ENCODE data around the gene TAB2. TPM values are rescaled to one million over a fixed set of nuclear protein-coding genes. Genes with fewer than 3 reads are reported as not detected.
A peak's percentile ranks its signal among the peaks of the same experiment; 100 is the strongest.
"Not testable (repeated sequence)": the region's sequence is repeated elsewhere in the genome, so short reads cannot be mapped to it uniquely, and the experiment has no call there.

Gene TAB2
- total and polyA plus RNA-seq, 9 of the 15 experiments (the other 6 are each of a cell fraction or from before 2014, with no cell fraction given) = 9.1 to 38.3 (median 18.6) TPM

DNA sequence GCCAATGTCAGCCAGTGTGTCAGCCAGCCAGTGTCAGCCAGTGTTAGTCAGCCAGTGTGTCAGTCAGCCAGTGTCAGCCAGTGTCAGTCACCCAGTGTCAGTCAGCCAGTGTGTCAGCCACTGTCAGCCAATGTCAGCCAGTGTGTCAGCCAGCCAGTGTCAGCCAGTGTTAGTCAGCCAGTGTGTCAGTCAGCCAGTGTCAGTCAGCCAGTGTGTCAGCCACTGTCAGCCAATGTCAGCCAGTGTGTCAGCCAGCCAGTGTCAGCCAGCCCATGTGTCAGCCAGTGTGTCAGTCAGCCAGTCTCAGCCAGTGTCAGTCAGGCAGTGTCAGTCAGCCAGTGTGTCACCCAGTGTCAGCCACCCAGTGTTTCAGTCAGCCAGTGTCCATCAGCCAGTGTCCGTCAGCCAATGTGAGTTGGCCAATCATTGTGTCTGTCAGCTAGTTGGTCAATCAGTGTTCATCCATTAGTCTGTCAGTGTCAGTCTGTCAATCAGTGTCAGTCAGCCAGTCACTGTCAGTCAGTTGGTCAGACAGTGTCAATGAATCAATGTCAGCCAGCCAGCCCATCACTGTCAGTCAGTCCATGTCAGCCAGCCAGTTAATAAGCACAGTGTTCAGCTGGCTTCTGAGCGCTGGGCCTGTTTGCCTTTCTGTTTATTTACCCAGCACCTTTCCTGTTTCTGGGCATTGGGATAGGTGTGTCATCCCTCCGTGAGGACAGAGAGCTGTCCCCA, 127.0 kb downstream of the TAB2 start:
- H3K36me3 ChIP-seq (ENCODE audit: control insufficient read depth, insufficient read depth, low read length); H3K79me2 ChIP-seq (ENCODE audit: control insufficient read depth, insufficient read depth, low read length); H3K4me2 ChIP-seq (ENCODE audit: insufficient read depth, low read length); DNase-seq (ENCODE audit: extremely low read depth in 1 of 4, low spot score in 3 of 4); H3K9me3 ChIP-seq (replicated peaks; ENCODE audit: control insufficient read depth, insufficient read depth, low read depth, low read length); ATAC-seq; H3K9me1 ChIP-seq (ENCODE audit: control insufficient read depth, insufficient read depth, low read length); H3K4me3 ChIP-seq; intact Hi-C loops (cut with micrococcal nuclease); H4K20me1 ChIP-seq (replicated peaks; ENCODE audit: control insufficient read depth, insufficient read depth, low read length); CTCF ChIA-PET (ENCODE audit: low intra/inter-chr PET ratio); BruUV-seq (replicated peaks); H2AFZ ChIP-seq (ENCODE audit: low read depth, low read length); FAIRE-seq; H3K9ac ChIP-seq (ENCODE audit: insufficient read depth in 1 of 2, low read depth in 2 of 2, low read length in 2 of 2); H3K27ac ChIP-seq (ENCODE audit: extremely low read depth, low read depth, low read length); H3K4me1 ChIP-seq (replicated peaks in 1 of 2; ENCODE audit: control insufficient read depth in 2 of 2, insufficient read depth in 2 of 2, low read length in 2 of 2): not testable (repeated sequence)
- TF ChIP-seq ARHGAP35 (IDR thresholded peaks at IDR 0.05; ENCODE audit: partially characterized antibody) (peak; percentile 73), MEIS2 (IDR thresholded peaks at IDR 0.05; ENCODE audit: partially characterized antibody) (peak; percentile 88)
- TF ChIP-seq, protein P1, sequence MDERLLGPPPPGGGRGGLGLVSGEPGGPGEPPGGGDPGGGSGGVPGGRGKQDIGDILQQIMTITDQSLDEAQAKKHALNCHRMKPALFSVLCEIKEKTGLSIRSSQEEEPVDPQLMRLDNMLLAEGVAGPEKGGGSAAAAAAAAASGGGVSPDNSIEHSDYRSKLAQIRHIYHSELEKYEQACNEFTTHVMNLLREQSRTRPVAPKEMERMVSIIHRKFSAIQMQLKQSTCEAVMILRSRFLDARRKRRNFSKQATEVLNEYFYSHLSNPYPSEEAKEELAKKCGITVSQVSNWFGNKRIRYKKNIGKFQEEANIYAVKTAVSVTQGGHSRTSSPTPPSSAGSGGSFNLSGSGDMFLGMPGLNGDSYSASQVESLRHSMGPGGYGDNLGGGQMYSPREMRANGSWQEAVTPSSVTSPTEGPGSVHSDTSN (CRISPR knock-in tag; IDR thresholded peaks at IDR 0.05; ENCODE audit: low read depth) = not testable (repeated sequence)
- TF ChIP-seq, protein P1 (tag; conservative IDR thresholded peaks at IDR 0.05; ENCODE audit: low read depth) = peak; percentile 85
- TF ChIP-seq, protein P2, sequence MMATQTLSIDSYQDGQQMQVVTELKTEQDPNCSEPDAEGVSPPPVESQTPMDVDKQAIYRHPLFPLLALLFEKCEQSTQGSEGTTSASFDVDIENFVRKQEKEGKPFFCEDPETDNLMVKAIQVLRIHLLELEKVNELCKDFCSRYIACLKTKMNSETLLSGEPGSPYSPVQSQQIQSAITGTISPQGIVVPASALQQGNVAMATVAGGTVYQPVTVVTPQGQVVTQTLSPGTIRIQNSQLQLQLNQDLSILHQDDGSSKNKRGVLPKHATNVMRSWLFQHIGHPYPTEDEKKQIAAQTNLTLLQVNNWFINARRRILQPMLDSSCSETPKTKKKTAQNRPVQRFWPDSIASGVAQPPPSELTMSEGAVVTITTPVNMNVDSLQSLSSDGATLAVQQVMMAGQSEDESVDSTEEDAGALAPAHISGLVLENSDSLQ (IDR thresholded peaks at IDR 0.05) = peak; percentile 88
- 9% methylated on average over 3 of the region's 3 CpGs for WGBS (ENCODE audit: insufficient coverage, low coverage, missing lambda C conversion rate)
- H3K27me3 ChIP-seq (ENCODE audit: control insufficient read depth in 2 of 2, insufficient read depth in 2 of 2, low read length in 2 of 2) = peaks cover 35 to 79% of the 10 kb centered on the region in 2 experiments
- in situ Hi-C loops (cut with MboI) = loop anchor here (25.0 kb wide), 1 partner anchor 882 kb away; no protein-coding TSS in a partner anchor
- POLR2A ChIA-PET = interaction anchor here (1.8 to 2.0 kb wide), 2 partner anchors 10 to 18 kb away, joined by 6 to 8 read pairs; no protein-coding TSS in a partner anchor
